H1 (cell line): ENCODE measurements around the gene OTOF. TPM values are rescaled to one million over a fixed set of nuclear protein-coding genes. Genes with fewer than 3 reads are reported as not detected.

Experiments
- CTCF ChIA-PET: fragments of 300-600 bp; sonication (Branson Sonifier 250); formaldehyde crosslinking; loops from one replicate; lab custom pipeline; 2021; ENCODE audit not compliant: partially characterized antibody; lab: Charles Lee
- POLR2A ChIA-PET: fragments of 300-600 bp; sonication (Branson Sonifier 250); formaldehyde crosslinking; loops from one replicate; lab custom pipeline; 2021; ENCODE audit warnings: inconsistent platforms; ENCODE audit not compliant: partially characterized antibody; lab: Charles Lee
- DNase-seq, 2 experiments: peaks; one replicate each; pipeline versions ENCODE4 v3.0.0 to v3.0.0-alpha.2; 2010 to 2022; ENCODE audit warnings: low spot score in 2 of 2, low read depth in 1 of 2, mixed read lengths in 1 of 2
- FAIRE-seq: peaks from 2 replicates; lab custom pipeline; 2011; peaks lifted over from hg19 to GRCh38; lab: Jason Lieb, UNC
- H2AFZ ChIP-seq: 2 replicates; pipeline ENCODE4 v1.8.1; 2012; ENCODE audit warnings: low read length, inconsistent platforms
- H2AK5ac ChIP-seq: 2 replicates; pipeline ENCODE4 v1.6.1; 2013; ENCODE audit warnings: low read depth, low read length
- H2BK120ac ChIP-seq: replicated peaks from 2 replicates; pipeline ENCODE3; 2013; ENCODE audit warnings: low read depth, low read length, inconsistent platforms
- H2BK12ac ChIP-seq: 2 replicates; pipeline ENCODE4 v1.6.1; 2013; ENCODE audit warnings: low read depth, low read length
- H2BK15ac ChIP-seq: 2 replicates; pipeline ENCODE4 v1.6.1; 2013; ENCODE audit warnings: low read length
- H2BK20ac ChIP-seq: 2 replicates; pipeline ENCODE4 v1.6.1; 2013; ENCODE audit warnings: low read length
- H2BK5ac ChIP-seq: 2 replicates; pipeline ENCODE4 v1.6.1; 2013; ENCODE audit warnings: low read depth, low read length
- H3K14ac ChIP-seq: 2 replicates; pipeline ENCODE4 v1.6.1; 2013; ENCODE audit warnings: inconsistent platforms; ENCODE audit not compliant: insufficient read length
- H3K18ac ChIP-seq: 2 replicates; pipeline ENCODE4 v1.6.1; 2013; ENCODE audit warnings: low read length; ENCODE audit errors: extremely low read depth
- H3K23ac ChIP-seq: 2 replicates; pipeline ENCODE4 v1.6.1; 2013; ENCODE audit warnings: inconsistent platforms; ENCODE audit not compliant: insufficient read length
- H3K23me2 ChIP-seq: 2 replicates; pipeline ENCODE4 v1.6.1; 2013; ENCODE audit warnings: low read depth, low read length
- H3K27ac ChIP-seq: 2 replicates; pipeline ENCODE4 v1.6.1; 2011; ENCODE audit warnings: low read depth, low read length, inconsistent platforms
- H3K27me3 ChIP-seq, 4 experiments: replicated peaks in 1 of 4; 1 replicate in 1 of 4; 2 replicates in 3 of 4; pipeline versions ENCODE4 v1.6.1 to v1.8.1; 2011 to 2013; ENCODE audit warnings: low read length in 3 of 4, mild to moderate bottlenecking in 3 of 4, inconsistent platforms in 2 of 4, mixed read lengths in 2 of 4, moderate library complexity in 1 of 4; ENCODE audit not compliant: control insufficient read depth in 3 of 4, insufficient read depth in 3 of 4; ENCODE audit errors: extremely low read depth in 1 of 4
- H3K36me3 ChIP-seq, 4 experiments: 2 replicates each; pipeline versions ENCODE4 v1.6.1 to v1.8.1; 2011 to 2013; ENCODE audit warnings: mild to moderate bottlenecking in 4 of 4, low read length in 3 of 4, moderate library complexity in 2 of 4, control low read depth in 1 of 4, inconsistent platforms in 1 of 4; ENCODE audit not compliant: insufficient read depth in 4 of 4, control insufficient read depth in 2 of 4
- H3K4ac ChIP-seq: replicated peaks from 2 replicates; pipeline ENCODE3; 2013; ENCODE audit warnings: low read length, low read depth, mixed read lengths, inconsistent platforms; ENCODE audit not compliant: insufficient read length
- H3K4me1 ChIP-seq, 4 experiments: replicated peaks in 1 of 4; 1 replicate in 1 of 4; 2 replicates in 3 of 4; pipeline versions ENCODE4 v1.6.1 to v1.8.1; 2011 to 2013; ENCODE audit warnings: low read length in 3 of 4, inconsistent platforms in 2 of 4, mixed read lengths in 1 of 4; ENCODE audit not compliant: insufficient read depth in 4 of 4, control insufficient read depth in 3 of 4
- H3K4me2 ChIP-seq, 2 experiments: 2 replicates each; pipeline versions ENCODE4 v1.6.1 to v1.8.1; 2011 to 2013; ENCODE audit warnings: low read depth in 2 of 2, low read length in 2 of 2, control low read depth in 1 of 2, inconsistent platforms in 1 of 2, mild to moderate bottlenecking in 1 of 2; ENCODE audit not compliant: insufficient read depth in 1 of 2
- H3K4me3 ChIP-seq, 4 experiments: fragments of 200-600, 300-600 bp in 1 of 4; sonication (generic), shearing (Covaris generic), sonication (Bioruptor Twin) in 1 of 4; 2 replicates each; pipeline versions ENCODE4 v1.5.1 to v1.8.1; 2011 to 2016; ENCODE audit warnings: low read length in 4 of 4, low read depth in 3 of 4, control low read depth in 2 of 4, inconsistent platforms in 2 of 4, mild to moderate bottlenecking in 2 of 4, mixed read lengths in 1 of 4, moderate library complexity in 1 of 4; ENCODE audit not compliant: insufficient read depth in 2 of 4; ENCODE audit errors: extremely low read depth in 1 of 4
- H3K56ac ChIP-seq: replicated peaks from 2 replicates; pipeline ENCODE3; 2013; ENCODE audit warnings: low read depth, mild to moderate bottlenecking, mixed read lengths, low read length, inconsistent platforms; ENCODE audit not compliant: insufficient read length
- H3K79me1 ChIP-seq: 2 replicates; pipeline ENCODE4 v1.6.1; 2013; ENCODE audit warnings: low read depth, low read length, control low read depth
- H3K79me2 ChIP-seq, 2 experiments: 2 replicates each; pipeline versions ENCODE4 v1.6.1 to v1.8.1; 2012 to 2013; ENCODE audit warnings: low read length in 2 of 2, mild to moderate bottlenecking in 2 of 2, inconsistent platforms in 1 of 2; ENCODE audit not compliant: insufficient read depth in 2 of 2, control insufficient read depth in 1 of 2
- H3K9ac ChIP-seq, 4 experiments: replicated peaks in 1 of 4; 1 replicate in 1 of 4; 2 replicates in 3 of 4; pipeline versions ENCODE4 v1.6.1 to v1.8.1; 2011 to 2013; ENCODE audit warnings: low read depth in 3 of 4, low read length in 3 of 4, control low read depth in 2 of 4, mild to moderate bottlenecking in 2 of 4, moderate library complexity in 2 of 4, inconsistent platforms in 1 of 4; ENCODE audit errors: extremely low read depth in 1 of 4
- H3K9me3 ChIP-seq, 2 experiments: 2 replicates each; pipeline versions ENCODE4 v1.6.1 to v1.8.1; 2012 to 2013; ENCODE audit warnings: mild to moderate bottlenecking in 2 of 2, moderate library complexity in 2 of 2, control low read depth in 1 of 2, inconsistent platforms in 1 of 2, low read depth in 1 of 2, low read length in 1 of 2, mixed read lengths in 1 of 2; ENCODE audit not compliant: insufficient read depth in 2 of 2
- H4K20me1 ChIP-seq, 2 experiments: replicated peaks in 1 of 2; 2 replicates each; pipeline versions ENCODE3 to v1.8.1; 2011 to 2013; ENCODE audit warnings: inconsistent platforms in 2 of 2, low read length in 2 of 2, mild to moderate bottlenecking in 1 of 2; ENCODE audit not compliant: insufficient read depth in 2 of 2, control insufficient read depth in 1 of 2
- H4K5ac ChIP-seq: 2 replicates; pipeline ENCODE4 v1.6.1; 2013; ENCODE audit warnings: low read length, low read depth, mixed read lengths, inconsistent platforms; ENCODE audit not compliant: insufficient read length
- H4K8ac ChIP-seq: 2 replicates; pipeline ENCODE4 v1.8.0; 2013; ENCODE audit warnings: mild to moderate bottlenecking, moderate library complexity, low read length, inconsistent platforms; ENCODE audit not compliant: insufficient read depth; ENCODE audit errors: extremely low read depth
- H4K91ac ChIP-seq: replicated peaks from 2 replicates; pipeline ENCODE3; 2013; ENCODE audit warnings: low read length, mixed read lengths, inconsistent platforms; ENCODE audit not compliant: insufficient read length
- CBX8 ChIP-seq: fragments of 300-800, 300-1000 bp; sonication (generic); IDR thresholded peaks from 2 replicates; pipeline ENCODE4 v1.7.1; 2016; ENCODE audit warnings: low read depth, low read length, borderline replicate concordance
- JUN ChIP-seq: IDR thresholded peaks from 2 replicates; pipeline ENCODE4 v1.6.1; 2011; ENCODE audit warnings: low read depth, mild to moderate bottlenecking, improper control_type of control experiment, low read length
- RBBP5 ChIP-seq: IDR thresholded peaks from 2 replicates; pipeline ENCODE4 v1.7.1; 2012; ENCODE audit warnings: low read depth, mild to moderate bottlenecking, inconsistent platforms, low read length, moderate library complexity, borderline replicate concordance
- SP1 ChIP-seq: IDR thresholded peaks from 2 replicates; pipeline ENCODE4 v1.6.1; 2011; ENCODE audit warnings: low read depth, low read length
- SRF ChIP-seq: IDR thresholded peaks from 2 replicates; pipeline ENCODE4 v1.6.1; 2011; ENCODE audit warnings: mild to moderate bottlenecking, low read depth, low read length, moderate library complexity
- WGBS, 2 experiments: shearing (Covaris generic) in 1 of 2; methylation state at CpG; one replicate each; pipeline versions ENCODE4 v1.1.6 to v1.1.7; 2013 to 2015; ENCODE audit warnings: low lambda C conversion rate in 2 of 2, mixed read lengths in 2 of 2, inconsistent platforms in 1 of 2, low coverage in 1 of 2, missing lambda C conversion rate in 1 of 2; ENCODE audit not compliant: insufficient replicate concordance in 2 of 2, insufficient coverage in 1 of 2, insufficient read length in 1 of 2; ENCODE audit errors: extremely low coverage in 1 of 2, missing lambda C conversion rate in 1 of 2; 5-methylcytosine and 5-hydroxymethylcytosine counted together
- polyA plus RNA-seq, 7 experiments: library from polyadenylated mRNA; depleted of rRNA in 3 of 7; stranded (reverse) in 5 of 7; unstranded in 2 of 7; fragments of >200 nt in 5 of 7; fragments of 200-250 nt in 2 of 7; gene quantifications; 1 replicate in 5 of 7; 2 replicates in 1 of 7; 4 replicates in 1 of 7; pipeline versions ENCODE4 v1.2.1 to v1.2.3, GENCODE V29; 2011 to 2013; ENCODE audit warnings: missing spikeins in 2 of 7, mixed read lengths in 2 of 7
- total RNA-seq: library from RNA; stranded (reverse); fragmentation: NEBNext Ultra II Directional; extraction: Animal tissue kit (Norgen Biotek cat#: 25700); gene quantifications from 2 replicates; pipeline ENCODE4 v1.2.1, GENCODE V29; 2021

OTOF gene
- total and polyA plus RNA-seq, 2 of the 8 experiments (the other 6 are each of a cell fraction or from before 2014, with no cell fraction given) = 0.06 TPM; not detected in 1

DNA sequence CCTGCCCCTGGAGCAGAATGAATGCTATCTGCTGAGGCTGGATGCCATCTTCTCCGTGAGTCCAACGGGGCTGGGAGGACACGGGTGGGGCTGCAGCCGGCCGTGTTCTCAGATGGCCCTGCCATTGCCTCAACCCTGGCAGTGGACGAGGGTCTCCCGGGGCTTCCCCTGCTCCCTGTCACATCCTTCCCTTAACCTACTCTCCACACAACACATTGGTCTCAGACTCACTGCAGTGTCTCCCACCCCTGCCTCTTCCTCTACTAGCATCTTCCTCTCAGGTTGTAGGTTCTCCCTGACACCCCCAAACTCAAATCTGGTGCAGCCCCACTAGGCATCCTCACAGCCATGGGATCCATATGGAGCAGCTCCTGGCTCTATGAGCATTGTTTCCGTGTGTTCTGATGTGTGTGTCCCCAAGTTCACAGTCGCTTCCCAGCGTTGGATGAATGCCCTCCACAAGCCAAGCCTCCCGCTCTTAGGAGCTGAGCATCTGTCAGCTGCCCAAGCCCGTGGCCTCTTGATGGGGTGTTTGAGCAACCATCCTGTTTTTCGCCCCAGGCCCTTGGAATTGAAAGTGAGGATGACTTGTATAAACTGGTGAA lies 27.8 kb downstream of the OTOF start:
- Histone ChIP-seq H2BK20ac (no peak overlapping the region), H2AK5ac (no peak overlapping the region), H3K27ac (no peak overlapping the region), H3K36me3 (no peaks in the 10 kb centered on the region), H2BK120ac (no peak overlapping the region), H3K9ac (no peak overlapping the region), H2BK12ac (no peak overlapping the region), H3K4me3 (no peak overlapping the region), H4K8ac (no peak overlapping the region), H3K4me2 (no peak overlapping the region), H3K79me1 (no peaks in the 10 kb centered on the region), H2BK15ac (no peak overlapping the region), H3K4me1 (no peaks in the 10 kb centered on the region), H3K18ac (no peak overlapping the region), H3K23ac (no peak overlapping the region), H2BK5ac (no peak overlapping the region), H4K20me1 (no peaks in the 10 kb centered on the region), H4K91ac (no peak overlapping the region), H3K9me3 (no peaks in the 10 kb centered on the region), H4K5ac (no peak overlapping the region), H3K79me2 (no peaks in the 10 kb centered on the region), H3K56ac (no peak overlapping the region), H3K14ac (no peak overlapping the region), H3K23me2 (no peaks in the 10 kb centered on the region), H3K27me3 (no peaks in the 10 kb centered on the region), H3K4ac (no peak overlapping the region), H2AFZ (no peak overlapping the region)
- FAIRE-seq = no peak
- 89% methylated on average over 13 of the region's 13 CpGs; no CpG with 5 or more reads in 1 of the 2 experiments for WGBS, 2 experiments
- POLR2A ChIA-PET = no interaction called here
- DNase-seq = peak in 1 of 2 experiments; percentile 29
- CTCF ChIA-PET = interaction anchor here (0.5 to 2.6 kb wide), 6 partner anchors 10 to 136 kb away, joined by 3 to 9 read pairs (median 3); no protein-coding TSS in a partner anchor
- TF ChIP-seq SP1 (no peak), SRF (no peak), CBX8 (no peak), RBBP5 (no peak), JUN (no peak)
